CD4-positive, alpha-beta T cell treated with Interleukin-6 for 4 hours (primary cell): ENCODE results near the gene USP48.
A peak's percentile ranks its signal among the peaks of the same experiment; 100 is the strongest.

Source experiments
- DNase-seq: peaks from one replicate; pipeline ENCODE4 v3.0.0-alpha.2; 2020; ENCODE audit warnings: mixed read lengths

Gene USP48

GRCh38 chr1:21736876-21737275 is 46.1 kb downstream of the USP48 start:
- DNase-seq, result no peak

GRCh38 chr1:21736011-21736410 is 46.9 kb downstream of the USP48 start:
- DNase-seq, result no peak

DNA sequence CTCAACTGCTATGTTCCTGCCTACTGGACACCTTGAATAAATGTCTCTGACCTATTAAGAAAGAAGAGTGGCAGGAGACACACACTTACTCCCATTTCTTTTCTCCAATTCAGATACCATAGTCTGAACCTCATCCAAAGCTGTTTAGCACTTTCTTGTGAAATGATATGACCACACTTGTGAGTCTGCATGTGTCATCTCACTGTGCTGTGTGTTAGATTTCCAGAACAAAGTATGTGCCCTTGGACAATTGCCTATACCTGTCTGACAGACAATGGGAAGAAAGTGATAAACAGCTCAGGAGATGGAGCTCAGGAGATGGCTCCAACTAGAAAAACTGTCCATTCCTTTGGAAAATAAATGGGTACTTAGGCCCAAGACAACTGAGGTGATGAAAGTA is 48.4 kb downstream of the USP48 start:
- no peak for DNase-seq

- DNase-seq, result no peak
These were observed 50.3 kb downstream of the USP48 start for GRCh38 chr1:21732664-21733063.

DNA sequence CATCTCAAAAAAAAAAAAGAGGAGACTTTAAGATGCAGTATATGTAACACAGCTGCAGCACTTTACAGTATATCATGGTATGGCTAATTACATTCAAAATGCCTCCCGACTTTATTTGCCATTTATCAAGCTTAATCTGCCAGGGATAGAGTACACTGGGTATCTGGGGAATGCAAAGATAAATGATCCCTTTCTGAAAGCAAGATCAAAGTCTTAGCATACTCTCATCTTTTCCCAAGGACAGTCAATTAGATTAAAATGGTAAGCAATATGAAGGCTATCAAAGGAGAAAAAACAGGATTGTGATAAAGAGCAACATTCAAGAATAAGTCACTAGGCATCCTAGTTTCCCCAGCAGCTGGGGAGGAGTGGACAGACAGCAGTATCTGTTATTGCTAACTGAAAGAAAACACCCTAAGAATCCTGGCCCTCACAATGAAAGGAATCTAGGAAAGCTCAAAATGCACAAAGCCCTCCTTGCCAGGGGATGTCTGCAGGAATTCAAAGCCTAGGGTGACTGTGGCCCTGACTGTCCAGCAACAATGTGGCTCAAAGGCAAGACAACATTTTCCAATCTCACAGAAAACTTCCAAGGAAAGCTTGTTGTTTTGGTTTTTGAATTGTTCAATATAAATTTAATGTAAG is 57.1 kb downstream of the USP48 start:
- DNase-seq, result no peak

DNA sequence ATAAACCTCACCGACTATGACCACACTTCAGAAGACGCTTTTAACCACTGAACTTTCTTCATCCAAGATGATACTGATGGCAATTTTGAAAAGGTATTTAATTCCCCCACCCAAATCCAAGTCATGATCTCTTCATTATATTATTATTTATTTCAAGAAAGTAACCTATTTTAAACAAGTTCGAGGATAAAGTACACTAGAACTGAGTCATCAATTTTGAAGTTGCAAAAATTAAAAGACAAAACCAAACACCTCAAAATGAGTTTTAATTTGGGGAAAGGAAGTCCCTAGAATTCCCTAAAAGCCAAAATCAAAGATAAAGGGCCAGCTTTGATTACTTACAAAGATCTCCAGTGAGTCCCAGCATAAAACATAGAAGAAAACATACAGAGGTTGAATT is 58.4 kb downstream of the USP48 start:
- DNase-seq, result no peak

- no peak for DNase-seq
These were observed 58.9 kb downstream of the USP48 start for GRCh38 chr1:21724098-21724497.

DNA sequence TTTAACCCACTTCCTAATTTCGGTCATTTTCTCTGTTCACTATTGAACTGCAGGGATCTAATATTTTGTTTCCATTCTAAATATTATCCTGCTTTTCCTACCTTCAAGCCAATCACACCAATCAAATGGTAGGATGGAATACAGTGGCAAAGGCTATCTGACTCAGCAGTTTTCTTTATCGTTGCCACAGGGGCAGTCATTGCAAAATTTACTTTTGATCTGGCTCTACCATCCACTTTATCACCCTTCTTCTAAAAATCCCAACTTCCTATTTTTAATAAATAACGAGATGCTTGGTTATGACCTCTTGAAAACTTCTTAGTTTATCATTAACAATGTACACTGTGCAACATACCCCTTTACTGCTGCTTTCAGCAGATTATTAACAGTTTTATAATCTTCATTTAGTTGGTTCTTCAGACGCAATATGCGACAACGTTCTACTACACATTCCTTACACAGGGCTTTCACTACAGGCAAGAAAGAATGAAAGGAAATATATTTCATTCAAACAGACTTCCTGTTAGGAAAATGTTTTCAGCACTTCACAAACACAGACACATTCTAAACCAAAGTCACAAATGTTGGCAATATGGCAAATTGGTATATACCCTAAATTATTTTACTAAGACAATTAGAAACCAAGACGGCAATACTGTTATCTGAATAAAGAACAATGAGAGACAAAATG is 61.5 kb downstream of the USP48 start:
- no peak for DNase-seq

DNA sequence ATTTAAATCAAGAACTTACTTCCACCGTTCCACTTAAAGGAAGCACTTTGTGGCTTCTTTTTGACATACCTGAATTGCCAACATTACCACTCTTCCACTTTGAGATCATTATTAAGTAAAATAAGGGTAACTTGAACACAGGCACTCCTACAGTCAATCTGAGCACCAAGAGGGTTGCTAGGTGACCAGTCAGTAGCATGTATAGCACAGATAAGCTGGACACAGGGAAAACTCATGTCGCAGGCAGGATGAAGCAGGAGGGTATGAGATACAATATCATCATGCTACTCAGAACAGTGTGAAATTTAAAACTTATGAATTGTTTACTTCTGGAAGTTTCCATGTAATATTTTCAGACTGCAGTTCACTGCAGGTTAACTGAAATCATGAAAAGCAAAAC is 66.8 kb downstream of the USP48 start:
- no peak for DNase-seq

- no peak for DNase-seq
These were observed 75.1 kb downstream of the USP48 start for GRCh38 chr1:21707891-21708290.

GRCh38 chr1:21707086-21707840 is 75.7 kb downstream of the USP48 start:
- no peak for DNase-seq

GRCh38 chr1:21706151-21706835 is 76.7 kb downstream of the USP48 start:
- no peak for DNase-seq

DNA sequence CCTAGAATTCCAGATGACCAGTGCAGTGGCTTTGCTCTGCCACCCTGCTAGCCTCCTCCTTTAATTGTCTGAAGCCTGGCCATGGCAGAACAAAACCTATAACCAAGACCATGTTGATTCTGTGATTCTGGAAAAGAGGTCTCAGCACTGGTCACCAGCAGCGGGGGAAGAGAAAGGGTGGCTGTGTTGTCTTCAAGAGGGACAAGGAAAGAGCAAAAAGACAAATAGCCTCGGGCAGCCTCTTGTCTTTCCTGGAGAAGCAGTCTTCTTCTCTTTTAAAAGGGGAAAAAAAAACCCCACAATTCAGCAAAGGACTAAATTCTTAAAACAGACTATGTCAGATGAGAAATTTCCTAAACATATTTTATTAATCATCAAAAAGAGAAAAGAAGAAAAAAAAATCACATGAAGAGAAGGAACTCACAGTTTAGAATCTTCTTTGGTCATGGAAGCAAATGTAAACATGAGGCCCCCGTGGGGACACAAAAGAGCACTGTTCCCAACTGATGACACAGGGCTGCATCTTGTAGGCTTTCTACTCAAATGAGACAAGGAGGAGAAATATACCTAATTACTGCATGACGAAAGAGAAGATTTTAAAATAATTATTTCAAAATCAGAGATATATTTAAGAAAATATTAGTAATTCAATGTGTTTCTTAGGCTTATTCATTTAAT is 77.5 kb downstream of the USP48 start:
- DNase-seq, result no peak

DNA sequence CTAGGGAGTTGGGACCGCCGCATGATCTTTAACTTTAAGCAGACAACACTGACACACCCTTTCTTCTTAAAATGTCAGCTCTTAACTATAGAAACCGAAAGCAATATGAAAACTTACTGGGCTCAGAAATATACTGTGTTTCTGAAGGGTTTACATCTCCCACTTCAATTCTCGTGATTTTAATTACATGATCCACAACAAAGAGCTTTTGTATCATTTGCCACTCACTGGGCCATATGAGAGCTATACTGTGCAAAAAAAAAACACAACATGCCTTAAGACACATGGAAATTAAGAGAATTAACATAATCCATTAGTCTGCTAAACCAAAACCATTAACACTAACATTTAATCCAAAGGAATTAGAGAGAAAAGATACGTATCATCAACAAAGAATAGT is 78.8 kb downstream of the USP48 start:
- DNase-seq, result no peak

GRCh38 chr1:21703318-21703963 is 79.5 kb downstream of the USP48 start:
- peak; percentile 1 for DNase-seq

GRCh38 chr1:21702780-21703179 is 80.2 kb downstream of the USP48 start:
- no peak for DNase-seq

DNA sequence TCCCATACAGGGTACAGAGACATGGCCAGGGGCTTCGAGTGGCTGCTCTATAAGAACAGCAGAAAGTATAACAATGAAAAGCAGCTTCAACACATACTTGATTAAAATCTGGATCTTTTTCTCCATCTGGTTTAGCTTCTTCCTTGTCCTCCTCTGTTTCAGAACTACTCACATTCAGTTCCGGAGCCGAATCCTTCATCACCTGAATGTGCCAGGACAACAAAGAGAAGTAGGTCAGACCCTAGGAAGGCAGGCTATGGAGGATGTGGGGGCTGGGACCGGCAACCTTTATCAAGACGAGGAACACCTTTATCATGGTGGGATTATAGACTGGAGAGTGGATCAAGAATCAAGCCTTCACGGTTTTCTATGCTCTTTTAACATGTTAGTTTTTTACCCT is 81.5 kb downstream of the USP48 start:
- DNase-seq, result no peak

- no peak for DNase-seq
These were observed 82.9 kb downstream of the USP48 start for GRCh38 chr1:21700094-21700493.

- DNase-seq, result no peak
These were observed 86.0 kb downstream of the USP48 start for GRCh38 chr1:21696931-21697330.

DNA sequence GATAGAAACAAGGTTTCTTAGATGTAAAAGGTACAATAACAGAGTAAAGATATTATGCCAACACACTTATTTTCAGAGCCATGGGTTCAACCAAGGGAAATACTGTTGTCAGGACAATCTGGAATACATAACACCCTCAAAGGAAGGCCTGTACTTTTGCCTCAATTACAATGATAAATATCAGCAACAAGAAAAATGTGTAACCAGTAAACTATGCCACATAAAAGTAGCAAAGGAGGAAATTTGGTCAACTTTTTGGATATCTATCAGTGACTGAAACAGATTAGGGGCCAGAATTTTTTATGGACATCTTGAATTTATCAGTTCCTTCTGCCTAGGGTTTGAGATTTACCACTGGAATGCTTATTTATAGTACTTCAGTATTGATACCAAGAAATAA is 89.2 kb downstream of the USP48 start:
- DNase-seq, result no peak

- no peak for DNase-seq
These were observed 91.2 kb downstream of the USP48 start for GRCh38 chr1:21691739-21692138.

DNA sequence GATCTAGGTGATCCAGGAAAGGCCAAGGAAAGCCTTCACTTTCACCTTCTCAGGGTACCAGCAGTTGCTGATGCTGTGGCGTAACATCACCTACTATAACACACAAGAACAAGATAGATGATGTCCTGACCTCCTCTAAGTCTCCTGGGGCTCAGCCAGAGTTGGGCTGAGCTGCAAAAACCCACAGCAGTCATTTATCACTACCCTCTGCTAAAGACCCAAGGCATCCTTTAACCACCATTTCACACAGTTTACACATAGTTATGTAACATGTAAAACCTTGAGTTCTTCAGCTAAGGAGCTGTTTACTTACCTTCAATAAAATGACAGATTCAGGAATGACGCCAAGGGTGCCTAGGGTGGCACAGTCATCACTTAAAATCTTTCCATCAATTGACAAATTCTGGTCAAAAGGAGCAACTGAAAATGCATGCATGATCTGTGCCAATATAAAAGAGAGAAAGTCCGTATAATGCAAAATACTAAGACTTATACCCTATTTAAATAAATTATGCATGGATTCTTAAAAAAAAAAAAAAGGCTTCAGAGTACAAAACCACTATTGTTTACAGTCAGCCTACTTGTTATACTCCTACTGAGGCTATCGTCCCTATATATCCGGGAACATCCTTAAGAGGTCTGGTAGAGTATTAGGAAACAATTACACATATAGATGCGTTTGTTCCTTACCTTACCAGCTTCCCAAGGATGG is 93.1 kb downstream of the USP48 start:
- no peak for DNase-seq
